ENCODE data around the gene TMPRSS2.

TMPRSS2 gene

GRCh38 chr21:41425954-41426675, 81.8 kb downstream of the TMPRSS2 start, which contains the start of gene MX1:
MX1 (plus strand) TSS chr21:41426239; CDS start chr21:41432071, 5,832 bp downstream.
- TF ChIP-seq GATA2 (IDR thresholded peaks at IDR 0.05; ENCODE audit: low read depth, low read length): no peak
- no peak for TF ChIP-seq GATA3 (IDR thresholded peaks at IDR 0.05; ENCODE audit: low read depth, low read length)

GRCh38 chr21:41425588-41425953, 82.4 kb downstream of the TMPRSS2 start:
- TF ChIP-seq GATA2 (IDR thresholded peaks at IDR 0.05; ENCODE audit: low read depth, low read length) (no peak), GATA3 (IDR thresholded peaks at IDR 0.05; ENCODE audit: low read depth, low read length) (no peak)

GRCh38 chr21:41422546-41423304, 85.2 kb downstream of the TMPRSS2 start:
- no peak for TF ChIP-seq GATA3 (IDR thresholded peaks at IDR 0.05; ENCODE audit: low read depth, low read length)

GRCh38 chr21:41419921-41420862, 87.8 kb downstream of the TMPRSS2 start:
- TF ChIP-seq GATA2 (IDR thresholded peaks at IDR 0.05; ENCODE audit: low read depth, low read length): no peak
- no peak for TF ChIP-seq GATA3 (IDR thresholded peaks at IDR 0.05; ENCODE audit: low read depth, low read length)

GRCh38 chr21:41418956-41419680, 88.8 kb downstream of the TMPRSS2 start:
- no peak for TF ChIP-seq GATA2 (IDR thresholded peaks at IDR 0.05; ENCODE audit: low read depth, low read length)
- no peak for TF ChIP-seq GATA3 (IDR thresholded peaks at IDR 0.05; ENCODE audit: low read depth, low read length)

- TF ChIP-seq GATA2 (IDR thresholded peaks at IDR 0.05; ENCODE audit: low read depth, low read length) (no peak), GATA3 (IDR thresholded peaks at IDR 0.05; ENCODE audit: low read depth, low read length) (no peak)
These were observed 89.6 kb downstream of the TMPRSS2 start for GRCh38 chr21:41418393-41418792.

All from SH-SY5Y (cell line).